A549 (cell line): ENCODE data around the gene SASH1.

ENCODE experiments used
- HDAC2 ChIP-seq: fragments of 200-600 bp; sonication (generic); IDR thresholded peaks from 2 replicates; pipeline ENCODE4 v1.6.1; 2016
- MAFK ChIP-seq: fragments of 450-650 bp; IDR thresholded peaks from 2 replicates; pipeline ENCODE4 v1.6.1; 2014; ENCODE audit not compliant: partially characterized antibody
- POLR2A ChIP-seq: IDR thresholded peaks from 2 replicates; pipeline ENCODE4 v1.6.1; 2012; ENCODE audit warnings: mild to moderate bottlenecking, low read length
- TF ChIP-seq, protein P1 (sequence below): fragments of >200 bp; sonication (Bioruptor Twin); formaldehyde crosslinking; IDR thresholded peaks from 3 replicates; pipeline ENCODE4 v1.5.1; 2016
- TF ChIP-seq, protein P2 (sequence below): fragments of >200 bp; sonication (Bioruptor Twin); formaldehyde crosslinking; IDR thresholded peaks from 3 replicates; pipeline ENCODE4 v1.6.1; 2016

DNA sequence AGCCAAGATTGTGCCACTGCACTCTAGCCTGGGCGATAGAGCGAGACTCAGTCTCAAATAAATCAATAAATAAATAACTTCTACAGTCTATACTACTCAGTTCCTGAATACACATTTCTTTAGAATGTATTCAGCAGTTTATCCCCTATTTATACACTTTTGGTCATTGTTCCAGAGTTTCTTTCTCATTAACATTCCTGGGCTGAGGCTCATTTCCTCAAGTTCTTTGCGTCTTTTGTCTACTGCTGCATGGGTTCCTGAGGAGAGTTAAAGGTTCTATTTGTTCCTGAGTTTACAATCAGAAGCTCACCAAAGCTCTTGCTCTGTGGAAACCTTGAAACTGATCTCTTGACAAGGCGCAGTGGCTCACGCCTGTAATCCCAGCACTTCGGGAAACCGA lies 37.7 kb upstream of the SASH1 start:
- TF ChIP-seq, protein P1, sequence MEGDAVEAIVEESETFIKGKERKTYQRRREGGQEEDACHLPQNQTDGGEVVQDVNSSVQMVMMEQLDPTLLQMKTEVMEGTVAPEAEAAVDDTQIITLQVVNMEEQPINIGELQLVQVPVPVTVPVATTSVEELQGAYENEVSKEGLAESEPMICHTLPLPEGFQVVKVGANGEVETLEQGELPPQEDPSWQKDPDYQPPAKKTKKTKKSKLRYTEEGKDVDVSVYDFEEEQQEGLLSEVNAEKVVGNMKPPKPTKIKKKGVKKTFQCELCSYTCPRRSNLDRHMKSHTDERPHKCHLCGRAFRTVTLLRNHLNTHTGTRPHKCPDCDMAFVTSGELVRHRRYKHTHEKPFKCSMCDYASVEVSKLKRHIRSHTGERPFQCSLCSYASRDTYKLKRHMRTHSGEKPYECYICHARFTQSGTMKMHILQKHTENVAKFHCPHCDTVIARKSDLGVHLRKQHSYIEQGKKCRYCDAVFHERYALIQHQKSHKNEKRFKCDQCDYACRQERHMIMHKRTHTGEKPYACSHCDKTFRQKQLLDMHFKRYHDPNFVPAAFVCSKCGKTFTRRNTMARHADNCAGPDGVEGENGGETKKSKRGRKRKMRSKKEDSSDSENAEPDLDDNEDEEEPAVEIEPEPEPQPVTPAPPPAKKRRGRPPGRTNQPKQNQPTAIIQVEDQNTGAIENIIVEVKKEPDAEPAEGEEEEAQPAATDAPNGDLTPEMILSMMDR, result no peak
- TF ChIP-seq POLR2A (no peak), HDAC2 (no peak), MAFK (no peak)
- TF ChIP-seq, protein P2, sequence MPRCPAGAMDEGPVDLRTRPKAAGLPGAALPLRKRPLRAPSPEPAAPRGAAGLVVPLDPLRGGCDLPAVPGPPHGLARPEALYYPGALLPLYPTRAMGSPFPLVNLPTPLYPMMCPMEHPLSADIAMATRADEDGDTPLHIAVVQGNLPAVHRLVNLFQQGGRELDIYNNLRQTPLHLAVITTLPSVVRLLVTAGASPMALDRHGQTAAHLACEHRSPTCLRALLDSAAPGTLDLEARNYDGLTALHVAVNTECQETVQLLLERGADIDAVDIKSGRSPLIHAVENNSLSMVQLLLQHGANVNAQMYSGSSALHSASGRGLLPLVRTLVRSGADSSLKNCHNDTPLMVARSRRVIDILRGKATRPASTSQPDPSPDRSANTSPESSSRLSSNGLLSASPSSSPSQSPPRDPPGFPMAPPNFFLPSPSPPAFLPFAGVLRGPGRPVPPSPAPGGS, result no peak
